GM18907 (cell line): ENCODE results near the gene POLK.
"Not testable (repeated sequence)": the region's sequence is repeated elsewhere in the genome, so short reads cannot be mapped to it uniquely, and the experiment has no call there.

Experiments used
- ATAC-seq: cut with Tn5 transposase; IDR thresholded peaks from one replicate; pipeline ENCODE4 v1.9.1; 2021; ENCODE audit warnings: mild to moderate bottlenecking, moderate library complexity; ENCODE audit not compliant: unreplicated experiment

Gene POLK

GRCh38 chr5:75511435-75512382 lies at the start of gene POLK, which contains the start of gene CERT1:
Gene POLK (plus strand): TSS chr5:75511891.
Gene CERT1 (minus strand): TSS chr5:75511629. CDS start chr5:75511207, 422 bp downstream.
- peak; percentile 86 for ATAC-seq

- ATAC-seq = no peak
Observed at GRCh38 chr5:75463726-75464125, 48.0 kb upstream of the POLK start.

- ATAC-seq = no peak
Observed at GRCh38 chr5:75465480-75465879, 46.2 kb upstream of the POLK start.

- no peak for ATAC-seq
Observed at GRCh38 chr5:75466006-75466716, 45.5 kb upstream of the POLK start.

GRCh38 chr5:75468593-75468992 lies 43.1 kb upstream of the POLK start:
- no peak for ATAC-seq

GRCh38 chr5:75469017-75469416 lies 42.7 kb upstream of the POLK start:
- ATAC-seq = no peak

- ATAC-seq = no peak
Observed at GRCh38 chr5:75471193-75471592, 40.5 kb upstream of the POLK start.

- no peak for ATAC-seq
Observed at GRCh38 chr5:75472973-75473372, 38.7 kb upstream of the POLK start.

- ATAC-seq = no peak
Observed at GRCh38 chr5:75473463-75473862, 38.2 kb upstream of the POLK start.

- ATAC-seq = no peak
Observed at GRCh38 chr5:75475364-75475763, 36.3 kb upstream of the POLK start.

- ATAC-seq = no peak
Observed at GRCh38 chr5:75481024-75481423, 30.7 kb upstream of the POLK start.

- no peak for ATAC-seq
Observed at GRCh38 chr5:75482482-75482881, 29.2 kb upstream of the POLK start.

- ATAC-seq = no peak
Observed at GRCh38 chr5:75484605-75485004, 27.1 kb upstream of the POLK start.

- not testable (repeated sequence) for ATAC-seq
Observed at GRCh38 chr5:75489847-75490246, 21.8 kb upstream of the POLK start.

GRCh38 chr5:75491621-75492020 lies 20.1 kb upstream of the POLK start:
- ATAC-seq = no peak

- ATAC-seq = no peak
Observed at GRCh38 chr5:75496026-75496425, 15.7 kb upstream of the POLK start.

GRCh38 chr5:75498208-75498777 lies 13.4 kb upstream of the POLK start:
- no peak for ATAC-seq

GRCh38 chr5:75498875-75499274 lies 12.8 kb upstream of the POLK start:
- ATAC-seq = not testable (repeated sequence)

GRCh38 chr5:75505112-75505511 lies 6.6 kb upstream of the POLK start:
- not testable (repeated sequence) for ATAC-seq

- ATAC-seq = no peak
Observed at GRCh38 chr5:75507841-75508240, 3.9 kb upstream of the POLK start.

GRCh38 chr5:75509546-75509945 lies 2.1 kb upstream of the POLK start:
- ATAC-seq = no peak

- ATAC-seq = no peak
Observed at GRCh38 chr5:75509956-75510355, 1.7 kb upstream of the POLK start.
